H9 (cell line): Measurements from ENCODE around the gene TGM3. TPM values are rescaled to one million over a fixed set of nuclear protein-coding genes. Genes with fewer than 3 reads are reported as not detected.

Source experiments
- DNase-seq: peaks from one replicate; pipeline ENCODE4 v3.0.0-alpha.2; 2017
- H2AFZ ChIP-seq: one replicate; pipeline ENCODE4 v1.6.1; 2013; ENCODE audit warnings: mild to moderate bottlenecking, low read length, control low read depth, moderate library complexity
- H2AK5ac ChIP-seq: 2 replicates; pipeline ENCODE4 v1.6.1; 2013; ENCODE audit warnings: low read length, control low read depth, mixed read lengths; ENCODE audit not compliant: insufficient read length
- H2BK120ac ChIP-seq: one replicate; pipeline ENCODE4 v1.6.1; 2013; ENCODE audit warnings: low read depth, mild to moderate bottlenecking, low read length, control low read depth, inconsistent platforms; ENCODE audit not compliant: poor library complexity, severe bottlenecking
- H2BK12ac ChIP-seq: 2 replicates; pipeline ENCODE4 v1.6.1; 2013; ENCODE audit warnings: low read length, control low read depth, mixed read lengths, low read depth; ENCODE audit not compliant: insufficient read length
- H2BK15ac ChIP-seq: 2 replicates; pipeline ENCODE4 v1.6.1; 2013; ENCODE audit warnings: low read depth, low read length, control low read depth
- H2BK20ac ChIP-seq: one replicate; pipeline ENCODE4 v1.6.1; 2013; ENCODE audit warnings: low read depth, mild to moderate bottlenecking, low read length, control low read depth, inconsistent platforms; ENCODE audit not compliant: poor library complexity, severe bottlenecking
- H2BK5ac ChIP-seq: 2 replicates; pipeline ENCODE4 v1.6.1; 2013; ENCODE audit warnings: low read length, control low read depth, mixed read lengths; ENCODE audit not compliant: insufficient read length
- H3K14ac ChIP-seq: 2 replicates; pipeline ENCODE4 v1.6.1; 2013; ENCODE audit warnings: low read length, control low read depth; ENCODE audit not compliant: insufficient read depth
- H3K18ac ChIP-seq: 2 replicates; pipeline ENCODE4 v1.6.1; 2013; ENCODE audit warnings: low read depth, mild to moderate bottlenecking, mixed read lengths, low read length, control low read depth; ENCODE audit not compliant: insufficient read length
- H3K23ac ChIP-seq: 2 replicates; pipeline ENCODE4 v1.6.1; 2013; ENCODE audit warnings: low read length, control low read depth, mixed read lengths, low read depth; ENCODE audit not compliant: insufficient read length
- H3K23me2 ChIP-seq: 2 replicates; pipeline ENCODE4 v1.6.1; 2013; ENCODE audit warnings: low read depth, mild to moderate bottlenecking, mixed read lengths, low read length, control low read depth; ENCODE audit not compliant: insufficient read length, poor library complexity, severe bottlenecking
- H3K27ac ChIP-seq: 2 replicates; pipeline ENCODE4 v1.5.1; 2013; ENCODE audit warnings: low read length, control low read depth, mixed read lengths, low read depth; ENCODE audit not compliant: insufficient read length
- H3K27me3 ChIP-seq: 2 replicates; pipeline ENCODE4 v1.6.1; 2013; ENCODE audit warnings: low read length, control low read depth, inconsistent platforms; ENCODE audit not compliant: insufficient read depth
- H3K4ac ChIP-seq: 2 replicates; pipeline ENCODE4 v1.6.1; 2013; ENCODE audit warnings: low read depth, mild to moderate bottlenecking, control low read depth, inconsistent platforms, low read length, moderate library complexity
- H3K4me1 ChIP-seq: 2 replicates; pipeline ENCODE4 v1.6.1; 2013; ENCODE audit warnings: low read length, control low read depth, inconsistent platforms; ENCODE audit not compliant: insufficient read depth
- H3K4me2 ChIP-seq: 2 replicates; pipeline ENCODE4 v1.6.1; 2013; ENCODE audit warnings: low read length, control low read depth, mixed read lengths; ENCODE audit not compliant: insufficient read length, insufficient read depth
- H3K56ac ChIP-seq: 2 replicates; pipeline ENCODE4 v1.6.1; 2013; ENCODE audit warnings: low read depth, mild to moderate bottlenecking, mixed read lengths, low read length, control low read depth; ENCODE audit not compliant: insufficient read length
- H3K79me1 ChIP-seq: 2 replicates; pipeline ENCODE4 v1.6.1; 2013; ENCODE audit warnings: low read depth, mild to moderate bottlenecking, moderate library complexity, low read length, control low read depth, inconsistent platforms; ENCODE audit not compliant: insufficient read depth, poor library complexity, severe bottlenecking
- H3K79me2 ChIP-seq: 2 replicates; pipeline ENCODE4 v1.6.1; 2013; ENCODE audit warnings: low read length, control low read depth, inconsistent platforms; ENCODE audit not compliant: insufficient read depth
- H3K9ac ChIP-seq: 2 replicates; pipeline ENCODE4 v1.6.1; 2013; ENCODE audit warnings: low read length, control low read depth, mixed read lengths; ENCODE audit not compliant: insufficient read length; ENCODE audit errors: extremely low read depth
- H3K9me3 ChIP-seq: one replicate; pipeline ENCODE4 v1.6.1; 2013; ENCODE audit warnings: low read depth, low read length, inconsistent platforms; ENCODE audit not compliant: control insufficient read depth
- H3T11ph ChIP-seq: one replicate; pipeline ENCODE4 v1.6.1; 2013; ENCODE audit warnings: mild to moderate bottlenecking, low read length, control low read depth, inconsistent platforms
- H4K20me1 ChIP-seq: one replicate; pipeline ENCODE4 v1.6.1; 2013; ENCODE audit not compliant: control insufficient read depth, insufficient read length, insufficient read depth
- H4K5ac ChIP-seq: 2 replicates; pipeline ENCODE4 v1.6.1; 2013; ENCODE audit warnings: low read depth, mild to moderate bottlenecking, mixed read lengths, low read length, control low read depth; ENCODE audit not compliant: insufficient read length
- H4K8ac ChIP-seq: replicated peaks from 2 replicates; pipeline ENCODE4 v1.6.1; 2013; ENCODE audit warnings: low read length, control low read depth, mixed read lengths, low read depth; ENCODE audit not compliant: insufficient read length
- H4K91ac ChIP-seq: 2 replicates; pipeline ENCODE4 v1.6.1; 2013; ENCODE audit warnings: low read depth, mild to moderate bottlenecking, moderate library complexity, mixed read lengths, low read length, control low read depth; ENCODE audit not compliant: insufficient read length
- H3K27ac Mint-ChIP-seq, 3 experiments: 2 replicates in 2 of 3; 3 replicates in 1 of 3; pipeline ENCODE4 v1.8.0; 2020 to 2021; ENCODE audit warnings: mixed read lengths in 3 of 3, mild to moderate bottlenecking in 1 of 3, moderate library complexity in 1 of 3
- H3K27me3 Mint-ChIP-seq: 2 replicates; pipeline ENCODE4 v1.8.0; 2021; ENCODE audit warnings: low read depth, mild to moderate bottlenecking, moderate library complexity, mixed read lengths
- H3K36me3 Mint-ChIP-seq, 3 experiments: 2 replicates in 2 of 3; 3 replicates in 1 of 3; pipeline ENCODE4 v1.8.0; 2020 to 2021; ENCODE audit warnings: low read depth in 3 of 3, mixed read lengths in 3 of 3; ENCODE audit not compliant: insufficient read depth in 1 of 3
- H3K4me1 Mint-ChIP-seq, 2 experiments: 2 replicates each; pipeline ENCODE4 v1.8.0; 2020; ENCODE audit warnings: mixed read lengths in 2 of 2
- H3K4me3 Mint-ChIP-seq, 2 experiments: 2 replicates in 1 of 2; 3 replicates in 1 of 2; pipeline ENCODE4 v1.8.0; 2020 to 2021; ENCODE audit warnings: mild to moderate bottlenecking in 2 of 2, mixed read lengths in 2 of 2, moderate library complexity in 1 of 2
- H3K9me3 Mint-ChIP-seq, 2 experiments: 2 replicates in 1 of 2; 3 replicates in 1 of 2; pipeline ENCODE4 v1.8.0; 2020; ENCODE audit warnings: mild to moderate bottlenecking in 2 of 2, mixed read lengths in 2 of 2, moderate library complexity in 1 of 2
- whole genome bisulfite sequencing: extraction: QIAGEN DNeasy Blood & Tissue Kit; methylation state at CpG from one replicate; pipeline ENCODE4 v1.1.7; 2013; ENCODE audit warnings: missing lambda C conversion rate, low lambda C conversion rate, mixed read lengths; ENCODE audit not compliant: insufficient read length; ENCODE audit errors: extremely low coverage; 5-methylcytosine and 5-hydroxymethylcytosine counted together
- total RNA-seq: library from RNA; stranded (reverse); gene quantifications from 2 replicates; pipeline ENCODE4 v1.2.1, GENCODE V29; 2021
- TF ChIP-seq, protein P1 (sequence below): fragments of 200-600 bp; sonication (generic); conservative IDR thresholded peaks from 3 replicates; pipeline ENCODE4 v1.8.0; 2021; ENCODE audit warnings: antibody characterized with exemption, mild to moderate bottlenecking

The TGM3 gene
- total RNA-seq, 1 experiment from 2014 or later: not detected

DNA sequence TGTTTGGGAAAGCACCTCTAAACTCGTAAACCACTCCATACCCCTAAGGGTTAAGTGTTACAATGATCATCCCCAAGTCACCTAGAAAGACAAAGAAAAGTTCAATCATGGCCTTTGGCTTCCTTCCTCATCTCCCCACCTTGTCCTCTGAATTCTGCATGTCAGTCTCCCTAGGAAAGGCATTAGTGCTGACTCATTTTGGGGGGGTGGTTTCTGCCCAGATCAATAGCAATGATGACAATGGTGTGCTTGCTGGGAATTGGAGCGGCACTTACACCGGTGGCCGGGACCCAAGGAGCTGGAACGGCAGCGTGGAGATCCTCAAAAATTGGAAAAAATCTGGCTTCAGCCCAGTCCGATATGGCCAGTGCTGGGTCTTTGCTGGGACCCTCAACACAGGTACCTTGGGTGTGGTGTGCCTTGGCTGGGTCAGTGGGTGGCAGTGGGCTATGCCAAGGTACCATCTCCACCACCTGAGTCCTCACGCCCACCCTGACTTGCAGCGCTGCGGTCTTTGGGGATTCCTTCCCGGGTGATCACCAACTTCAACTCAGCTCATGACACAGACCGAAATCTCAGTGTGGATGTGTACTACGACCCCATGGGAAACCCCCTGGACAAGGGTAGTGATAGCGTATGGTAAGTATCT, 21.2 kb downstream of the TGM3 start:
- Histone ChIP-seq H3K18ac (peak overlapping the region; percentile 1), H3K9ac (no peak overlapping the region), H2BK20ac (no peak overlapping the region), H2BK120ac (no peak overlapping the region), H3K9me3 (no peaks in the 10 kb centered on the region), H3K23ac (no peak overlapping the region), H4K20me1 (no peaks in the 10 kb centered on the region), H3K4me2 (no peak overlapping the region), H2AFZ (no peak overlapping the region), H2BK15ac (no peak overlapping the region), H3K14ac (no peak overlapping the region), H3K4ac (no peak overlapping the region), H3K79me1 (no peaks in the 10 kb centered on the region), H2AK5ac (no peak overlapping the region), H3K27ac (no peak overlapping the region), H4K5ac (no peak overlapping the region), H3K4me1 (no peaks in the 10 kb centered on the region), H3K23me2 (no peaks in the 10 kb centered on the region), H4K8ac (no peak overlapping the region), H3K27me3 (no peaks in the 10 kb centered on the region), H3T11ph (no peak overlapping the region), H2BK5ac (no peak overlapping the region), H3K79me2 (no peaks in the 10 kb centered on the region), H2BK12ac (no peak overlapping the region), H3K56ac (no peak overlapping the region), H4K91ac (no peak overlapping the region)
- H3K4me1 Mint-ChIP-seq: peaks cover 6 to 7% of the 10 kb centered on the region in 2 experiments
- no peaks in the 10 kb centered on the region for H3K27me3 Mint-ChIP-seq
- peak; percentile 24 for DNase-seq
- no peaks in the 10 kb centered on the region for H3K9me3 Mint-ChIP-seq
- no CpG with 5 or more reads among the region's 14 CpGs for WGBS
- H3K4me3 Mint-ChIP-seq: no peak overlapping the region
- no peaks in the 10 kb centered on the region for H3K36me3 Mint-ChIP-seq
- H3K27ac Mint-ChIP-seq: no peak overlapping the region
- TF ChIP-seq, protein P1, sequence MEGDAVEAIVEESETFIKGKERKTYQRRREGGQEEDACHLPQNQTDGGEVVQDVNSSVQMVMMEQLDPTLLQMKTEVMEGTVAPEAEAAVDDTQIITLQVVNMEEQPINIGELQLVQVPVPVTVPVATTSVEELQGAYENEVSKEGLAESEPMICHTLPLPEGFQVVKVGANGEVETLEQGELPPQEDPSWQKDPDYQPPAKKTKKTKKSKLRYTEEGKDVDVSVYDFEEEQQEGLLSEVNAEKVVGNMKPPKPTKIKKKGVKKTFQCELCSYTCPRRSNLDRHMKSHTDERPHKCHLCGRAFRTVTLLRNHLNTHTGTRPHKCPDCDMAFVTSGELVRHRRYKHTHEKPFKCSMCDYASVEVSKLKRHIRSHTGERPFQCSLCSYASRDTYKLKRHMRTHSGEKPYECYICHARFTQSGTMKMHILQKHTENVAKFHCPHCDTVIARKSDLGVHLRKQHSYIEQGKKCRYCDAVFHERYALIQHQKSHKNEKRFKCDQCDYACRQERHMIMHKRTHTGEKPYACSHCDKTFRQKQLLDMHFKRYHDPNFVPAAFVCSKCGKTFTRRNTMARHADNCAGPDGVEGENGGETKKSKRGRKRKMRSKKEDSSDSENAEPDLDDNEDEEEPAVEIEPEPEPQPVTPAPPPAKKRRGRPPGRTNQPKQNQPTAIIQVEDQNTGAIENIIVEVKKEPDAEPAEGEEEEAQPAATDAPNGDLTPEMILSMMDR: no peak
